ENCODE measurements around the gene EIF5. TPM values are rescaled to one million over a fixed set of nuclear protein-coding genes. Genes with fewer than 3 reads are reported as not detected.

EIF5 gene
- total RNA-seq, 1 experiment from 2014 or later, result 238 TPM

DNA sequence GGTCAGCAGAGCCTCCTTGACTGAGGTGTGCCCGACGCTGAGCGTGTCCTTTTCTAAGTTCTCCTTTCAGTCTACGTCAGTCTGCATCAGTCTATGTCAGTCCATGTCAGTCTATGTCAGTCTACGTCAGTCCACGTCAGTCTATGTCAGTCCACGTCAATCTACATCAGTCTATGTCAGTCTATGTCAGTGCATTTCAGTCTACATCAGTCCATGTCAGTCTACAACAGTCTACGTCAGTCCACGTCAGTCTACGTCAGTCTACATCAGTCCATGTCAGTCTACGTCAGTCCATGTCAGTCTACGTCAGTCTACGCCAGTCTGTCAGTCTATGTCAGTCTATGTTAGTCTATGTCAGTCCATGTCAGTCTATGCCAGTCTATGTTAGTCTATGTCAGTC lies 15.9 kb downstream of the EIF5 start:
- DNase-seq (ENCODE audit: low read depth, low spot score) (no peak), ATAC-seq (no peak)
- intact Hi-C loops (cut with micrococcal nuclease; ENCODE audit: unreplicated experiment) (no loop called here), in situ Hi-C loops (cut with HindIII; ENCODE audit: low pct_unique_long_range_greater_than_20kb, low sequenced_read_pairs) (no loop called here)
- ChIA-PET CTCF (no interaction called here), POLR2A (no interaction called here)
- H3K4me1 ChIP-seq (ENCODE audit: control insufficient read depth, insufficient read depth, low read length), result no peaks in the 10 kb centered on the region
- no peaks in the 10 kb centered on the region for H3K27me3 ChIP-seq (ENCODE audit: control insufficient read depth, insufficient read depth, low read length)
- no peaks in the 10 kb centered on the region for H3K9me3 ChIP-seq (ENCODE audit: control insufficient read depth, insufficient read depth, low read depth, low read length)
- TF ChIP-seq, protein P1, sequence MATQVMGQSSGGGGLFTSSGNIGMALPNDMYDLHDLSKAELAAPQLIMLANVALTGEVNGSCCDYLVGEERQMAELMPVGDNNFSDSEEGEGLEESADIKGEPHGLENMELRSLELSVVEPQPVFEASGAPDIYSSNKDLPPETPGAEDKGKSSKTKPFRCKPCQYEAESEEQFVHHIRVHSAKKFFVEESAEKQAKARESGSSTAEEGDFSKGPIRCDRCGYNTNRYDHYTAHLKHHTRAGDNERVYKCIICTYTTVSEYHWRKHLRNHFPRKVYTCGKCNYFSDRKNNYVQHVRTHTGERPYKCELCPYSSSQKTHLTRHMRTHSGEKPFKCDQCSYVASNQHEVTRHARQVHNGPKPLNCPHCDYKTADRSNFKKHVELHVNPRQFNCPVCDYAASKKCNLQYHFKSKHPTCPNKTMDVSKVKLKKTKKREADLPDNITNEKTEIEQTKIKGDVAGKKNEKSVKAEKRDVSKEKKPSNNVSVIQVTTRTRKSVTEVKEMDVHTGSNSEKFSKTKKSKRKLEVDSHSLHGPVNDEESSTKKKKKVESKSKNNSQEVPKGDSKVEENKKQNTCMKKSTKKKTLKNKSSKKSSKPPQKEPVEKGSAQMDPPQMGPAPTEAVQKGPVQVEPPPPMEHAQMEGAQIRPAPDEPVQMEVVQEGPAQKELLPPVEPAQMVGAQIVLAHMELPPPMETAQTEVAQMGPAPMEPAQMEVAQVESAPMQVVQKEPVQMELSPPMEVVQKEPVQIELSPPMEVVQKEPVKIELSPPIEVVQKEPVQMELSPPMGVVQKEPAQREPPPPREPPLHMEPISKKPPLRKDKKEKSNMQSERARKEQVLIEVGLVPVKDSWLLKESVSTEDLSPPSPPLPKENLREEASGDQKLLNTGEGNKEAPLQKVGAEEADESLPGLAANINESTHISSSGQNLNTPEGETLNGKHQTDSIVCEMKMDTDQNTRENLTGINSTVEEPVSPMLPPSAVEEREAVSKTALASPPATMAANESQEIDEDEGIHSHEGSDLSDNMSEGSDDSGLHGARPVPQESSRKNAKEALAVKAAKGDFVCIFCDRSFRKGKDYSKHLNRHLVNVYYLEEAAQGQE (IDR thresholded peaks at IDR 0.05; ENCODE audit: insufficient read depth in 1 of 2, low read depth in 2 of 2, low read length in 1 of 2), result no peak
- TF ChIP-seq POLR2AphosphoS5 (IDR thresholded peaks at IDR 0.05; ENCODE audit: low read depth, low read length) (no peak), TCF7L2 (IDR thresholded peaks at IDR 0.05; ENCODE audit: low read depth, low read length) (no peak), SIN3A (IDR thresholded peaks at IDR 0.05; ENCODE audit: borderline replicate concordance, insufficient read depth, low read depth, low read length) (no peak)
- TF ChIP-seq, protein P2, sequence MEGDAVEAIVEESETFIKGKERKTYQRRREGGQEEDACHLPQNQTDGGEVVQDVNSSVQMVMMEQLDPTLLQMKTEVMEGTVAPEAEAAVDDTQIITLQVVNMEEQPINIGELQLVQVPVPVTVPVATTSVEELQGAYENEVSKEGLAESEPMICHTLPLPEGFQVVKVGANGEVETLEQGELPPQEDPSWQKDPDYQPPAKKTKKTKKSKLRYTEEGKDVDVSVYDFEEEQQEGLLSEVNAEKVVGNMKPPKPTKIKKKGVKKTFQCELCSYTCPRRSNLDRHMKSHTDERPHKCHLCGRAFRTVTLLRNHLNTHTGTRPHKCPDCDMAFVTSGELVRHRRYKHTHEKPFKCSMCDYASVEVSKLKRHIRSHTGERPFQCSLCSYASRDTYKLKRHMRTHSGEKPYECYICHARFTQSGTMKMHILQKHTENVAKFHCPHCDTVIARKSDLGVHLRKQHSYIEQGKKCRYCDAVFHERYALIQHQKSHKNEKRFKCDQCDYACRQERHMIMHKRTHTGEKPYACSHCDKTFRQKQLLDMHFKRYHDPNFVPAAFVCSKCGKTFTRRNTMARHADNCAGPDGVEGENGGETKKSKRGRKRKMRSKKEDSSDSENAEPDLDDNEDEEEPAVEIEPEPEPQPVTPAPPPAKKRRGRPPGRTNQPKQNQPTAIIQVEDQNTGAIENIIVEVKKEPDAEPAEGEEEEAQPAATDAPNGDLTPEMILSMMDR (IDR thresholded peaks at IDR 0.05), result no peak
- no peak overlapping the region for H3K4me3 ChIP-seq (ENCODE audit: low read depth in 2 of 2, low read length in 2 of 2)
- H3K36me3 ChIP-seq (ENCODE audit: control insufficient read depth, insufficient read depth, low read length), result no peaks in the 10 kb centered on the region
- no TSS peak for BruUV-seq (replicated peaks)
- H3K27ac ChIP-seq (ENCODE audit: low read length), result no peak overlapping the region

DNA sequence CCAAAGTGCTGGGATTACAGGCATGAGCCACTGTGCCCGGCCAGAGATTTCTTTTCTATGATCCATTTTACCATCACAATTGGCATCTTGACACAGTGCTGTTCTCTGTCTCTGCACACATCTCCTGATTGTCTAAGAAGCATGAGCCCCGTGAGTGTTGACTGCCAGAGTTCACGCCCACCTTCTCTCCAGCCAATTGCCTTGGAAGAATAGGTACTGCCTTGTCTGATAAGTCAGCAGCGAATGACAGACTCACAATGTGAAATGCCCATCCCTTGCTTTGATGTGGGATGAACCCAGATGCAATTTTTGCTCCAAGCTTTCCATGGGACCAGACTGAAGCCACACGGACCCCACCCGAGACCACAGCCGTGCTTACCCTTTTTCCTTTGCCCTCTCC lies 19.3 kb downstream of the EIF5 start:
- H3K4me3 ChIP-seq (ENCODE audit: low read depth in 2 of 2, low read length in 2 of 2), result no peak overlapping the region
- no TSS peak for BruUV-seq (replicated peaks)
- no peaks in the 10 kb centered on the region for H3K27me3 ChIP-seq (ENCODE audit: control insufficient read depth, insufficient read depth, low read length)
- ChIA-PET CTCF (no interaction called here), POLR2A (no interaction called here)
- H3K36me3 ChIP-seq (ENCODE audit: control insufficient read depth, insufficient read depth, low read length), result no peaks in the 10 kb centered on the region
- DNase-seq (ENCODE audit: low read depth, low spot score) (no peak), ATAC-seq (no peak)
- in situ Hi-C loops (cut with HindIII; ENCODE audit: low pct_unique_long_range_greater_than_20kb, low sequenced_read_pairs), result no loop called here
- intact Hi-C loops (cut with micrococcal nuclease; ENCODE audit: unreplicated experiment), result no loop called here
- H3K4me1 ChIP-seq (ENCODE audit: control insufficient read depth, insufficient read depth, low read length), result no peaks in the 10 kb centered on the region
- H3K27ac ChIP-seq (ENCODE audit: low read length), result no peak overlapping the region
- H3K9me3 ChIP-seq (ENCODE audit: control insufficient read depth, insufficient read depth, low read depth, low read length), result no peaks in the 10 kb centered on the region
- TF ChIP-seq POLR2AphosphoS5 (IDR thresholded peaks at IDR 0.05; ENCODE audit: low read depth, low read length), result no peak
- TF ChIP-seq SIN3A (IDR thresholded peaks at IDR 0.05; ENCODE audit: borderline replicate concordance, insufficient read depth, low read depth, low read length), result no peak
- TF ChIP-seq, protein P1 (IDR thresholded peaks at IDR 0.05; ENCODE audit: insufficient read depth in 1 of 2, low read depth in 2 of 2, low read length in 1 of 2), result no peak
- TF ChIP-seq, protein P2 (IDR thresholded peaks at IDR 0.05), result no peak
- no peak for TF ChIP-seq TCF7L2 (IDR thresholded peaks at IDR 0.05; ENCODE audit: low read depth, low read length)
